Smooth muscle cell (in vitro differentiated cells): ENCODE measurements around the gene STX3. TPM values are rescaled to one million over a fixed set of nuclear protein-coding genes. Genes with fewer than 3 reads are reported as not detected.

ENCODE experiments used
- DNase-seq: peaks from one replicate; lab custom pipeline; 2025; ENCODE audit not compliant: unreplicated experiment; lab: John Stamatoyannopoulos, UW
- H2AFZ ChIP-seq: fragments of 200-600 bp; sonication (generic); 2 replicates; pipeline ENCODE4 v1.6.0; 2016; ENCODE audit warnings: antibody characterized with exemption, low read depth, mild to moderate bottlenecking
- H3F3A ChIP-seq: fragments of 200-600 bp; sonication (generic); 2 replicates; pipeline ENCODE4 v1.6.0; 2017; ENCODE audit warnings: antibody characterized with exemption, low read depth
- H3K27ac ChIP-seq: fragments of 200-600 bp; sonication (generic); 2 replicates; pipeline ENCODE4 v1.5.1; 2016; ENCODE audit warnings: low read depth, mild to moderate bottlenecking
- H3K27me3 ChIP-seq: fragments of 200-600 bp; sonication (generic); 2 replicates; pipeline ENCODE4 v1.6.1; 2016; ENCODE audit warnings: low read depth, mild to moderate bottlenecking
- H3K36me3 ChIP-seq: fragments of 200-600 bp; sonication (generic); 2 replicates; pipeline ENCODE4 v1.5.1; 2016; ENCODE audit warnings: low read depth
- H3K4me1 ChIP-seq: fragments of 200-600 bp; sonication (generic); 2 replicates; pipeline ENCODE4 v1.5.1; 2016; ENCODE audit warnings: low read depth
- H3K4me2 ChIP-seq: fragments of 200-600 bp; sonication (generic); 2 replicates; pipeline ENCODE4 v1.6.0; 2016; ENCODE audit warnings: mild to moderate bottlenecking
- H3K4me3 ChIP-seq: fragments of 200-600 bp; sonication (generic); 2 replicates; pipeline ENCODE4 v1.5.1; 2016; ENCODE audit warnings: mild to moderate bottlenecking
- H3K79me2 ChIP-seq: fragments of 200-600 bp; sonication (generic); 2 replicates; pipeline ENCODE4 v1.6.0; 2016; ENCODE audit warnings: low read depth, mild to moderate bottlenecking
- H3K9ac ChIP-seq: fragments of 200-600 bp; sonication (generic); 2 replicates; pipeline ENCODE4 v1.6.0; 2016; ENCODE audit warnings: low read depth
- H3K9me3 ChIP-seq: fragments of 200-600 bp; sonication (generic); replicated peaks from 2 replicates; pipeline ENCODE4 v1.5.1; 2016; ENCODE audit warnings: low read depth
- H4K20me1 ChIP-seq: fragments of 200-600 bp; sonication (generic); 2 replicates; pipeline ENCODE4 v1.6.0; 2016; ENCODE audit warnings: low read depth
- WGBS: methylation state at CpG from one replicate; pipeline ENCODE4 v1.1.7; 2016; ENCODE audit warnings: low lambda C conversion rate; 5-methylcytosine and 5-hydroxymethylcytosine counted together
- polyA plus RNA-seq: library from polyadenylated mRNA; unstranded; fragments of >200 nt; fragmentation: Nextera tagmentation; extraction: Ambion mirVana; gene quantifications from 2 replicates; pipeline ENCODE4 v1.2.1, GENCODE V29; 2016
- total RNA-seq: library from RNA; depleted of rRNA; stranded (reverse); fragments of >200 nt; gene quantifications from 2 replicates; pipeline ENCODE4 v1.2.3, GENCODE V29; 2014
- TF ChIP-seq, protein P1 (sequence below): fragments of 200-600 bp; sonication (generic); IDR thresholded peaks from 2 replicates; pipeline ENCODE4 v1.5.1; 2017; ENCODE audit warnings: borderline replicate concordance, mild to moderate bottlenecking, antibody characterized with exemption; ENCODE audit not compliant: insufficient read depth, poor library complexity, severe bottlenecking

STX3 gene
- total and polyA plus RNA-seq, 2 experiments from 2014 or later: 24.1 to 52.2 TPM

DNA sequence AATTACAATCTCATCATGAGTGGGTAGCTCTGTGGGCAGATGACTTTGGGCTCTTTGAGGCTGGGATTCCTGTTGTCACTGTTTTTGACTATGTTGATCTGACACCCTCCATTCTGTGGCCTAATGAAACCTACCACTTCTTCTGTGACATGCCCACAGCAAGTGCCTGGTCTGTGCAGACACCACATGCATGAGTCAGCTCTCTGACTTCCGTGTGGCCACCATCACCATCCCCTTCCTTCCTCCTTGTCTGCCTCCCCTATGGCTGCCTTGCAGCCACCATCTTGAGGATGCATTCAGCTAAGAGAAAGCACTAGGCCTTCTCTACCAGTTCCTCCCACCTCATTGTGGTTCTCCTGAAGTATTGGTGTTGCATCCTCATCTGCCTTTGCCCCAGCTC lies 26.3 kb upstream of the STX3 start:
- Histone ChIP-seq H3K36me3 (no peaks in the 10 kb centered on the region), H3K4me2 (no peak overlapping the region), H3K9ac (no peak overlapping the region), H3K9me3 (no peaks in the 10 kb centered on the region), H3K79me2 (no peaks in the 10 kb centered on the region), H2AFZ (no peak overlapping the region), H3K27me3 (no peaks in the 10 kb centered on the region), H3K4me1 (no peaks in the 10 kb centered on the region), H4K20me1 (no peaks in the 10 kb centered on the region), H3F3A (no peaks in the 10 kb centered on the region), H3K27ac (no peak overlapping the region), H3K4me3 (no peak overlapping the region)
- TF ChIP-seq, protein P1, sequence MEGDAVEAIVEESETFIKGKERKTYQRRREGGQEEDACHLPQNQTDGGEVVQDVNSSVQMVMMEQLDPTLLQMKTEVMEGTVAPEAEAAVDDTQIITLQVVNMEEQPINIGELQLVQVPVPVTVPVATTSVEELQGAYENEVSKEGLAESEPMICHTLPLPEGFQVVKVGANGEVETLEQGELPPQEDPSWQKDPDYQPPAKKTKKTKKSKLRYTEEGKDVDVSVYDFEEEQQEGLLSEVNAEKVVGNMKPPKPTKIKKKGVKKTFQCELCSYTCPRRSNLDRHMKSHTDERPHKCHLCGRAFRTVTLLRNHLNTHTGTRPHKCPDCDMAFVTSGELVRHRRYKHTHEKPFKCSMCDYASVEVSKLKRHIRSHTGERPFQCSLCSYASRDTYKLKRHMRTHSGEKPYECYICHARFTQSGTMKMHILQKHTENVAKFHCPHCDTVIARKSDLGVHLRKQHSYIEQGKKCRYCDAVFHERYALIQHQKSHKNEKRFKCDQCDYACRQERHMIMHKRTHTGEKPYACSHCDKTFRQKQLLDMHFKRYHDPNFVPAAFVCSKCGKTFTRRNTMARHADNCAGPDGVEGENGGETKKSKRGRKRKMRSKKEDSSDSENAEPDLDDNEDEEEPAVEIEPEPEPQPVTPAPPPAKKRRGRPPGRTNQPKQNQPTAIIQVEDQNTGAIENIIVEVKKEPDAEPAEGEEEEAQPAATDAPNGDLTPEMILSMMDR: no peak
- no peak for DNase-seq
- WGBS: 74% methylated on average over 1 of the region's 1 CpG

DNA sequence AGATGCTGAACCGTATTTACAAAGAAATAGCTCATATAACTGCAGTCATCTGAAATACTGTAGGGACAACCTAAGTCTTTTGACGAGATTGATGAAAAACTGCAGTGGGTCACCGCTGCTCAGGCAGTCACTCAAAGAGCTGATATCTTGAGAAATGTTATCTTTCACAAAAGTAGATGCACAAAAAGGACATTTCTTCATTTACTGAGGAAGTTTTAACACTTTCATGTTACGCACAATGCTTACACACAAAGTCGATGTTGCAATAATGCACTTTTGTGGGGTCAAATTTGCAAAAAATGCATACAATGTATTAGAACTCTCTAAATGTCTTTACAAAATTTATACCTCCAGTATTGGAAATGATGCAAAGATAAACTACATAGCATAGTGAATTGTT lies 25.3 kb upstream of the STX3 start:
- Histone ChIP-seq H3K36me3 (no peaks in the 10 kb centered on the region), H3K27ac (no peak overlapping the region), H3F3A (no peaks in the 10 kb centered on the region), H3K4me1 (no peaks in the 10 kb centered on the region), H3K4me3 (no peak overlapping the region), H3K4me2 (no peak overlapping the region), H3K9ac (no peak overlapping the region), H3K27me3 (no peaks in the 10 kb centered on the region), H4K20me1 (no peaks in the 10 kb centered on the region), H3K79me2 (no peaks in the 10 kb centered on the region), H2AFZ (no peak overlapping the region), H3K9me3 (no peaks in the 10 kb centered on the region)
- TF ChIP-seq, protein P1: no peak
- DNase-seq: no peak
- 95% methylated on average over 5 of the region's 5 CpGs for WGBS

DNA sequence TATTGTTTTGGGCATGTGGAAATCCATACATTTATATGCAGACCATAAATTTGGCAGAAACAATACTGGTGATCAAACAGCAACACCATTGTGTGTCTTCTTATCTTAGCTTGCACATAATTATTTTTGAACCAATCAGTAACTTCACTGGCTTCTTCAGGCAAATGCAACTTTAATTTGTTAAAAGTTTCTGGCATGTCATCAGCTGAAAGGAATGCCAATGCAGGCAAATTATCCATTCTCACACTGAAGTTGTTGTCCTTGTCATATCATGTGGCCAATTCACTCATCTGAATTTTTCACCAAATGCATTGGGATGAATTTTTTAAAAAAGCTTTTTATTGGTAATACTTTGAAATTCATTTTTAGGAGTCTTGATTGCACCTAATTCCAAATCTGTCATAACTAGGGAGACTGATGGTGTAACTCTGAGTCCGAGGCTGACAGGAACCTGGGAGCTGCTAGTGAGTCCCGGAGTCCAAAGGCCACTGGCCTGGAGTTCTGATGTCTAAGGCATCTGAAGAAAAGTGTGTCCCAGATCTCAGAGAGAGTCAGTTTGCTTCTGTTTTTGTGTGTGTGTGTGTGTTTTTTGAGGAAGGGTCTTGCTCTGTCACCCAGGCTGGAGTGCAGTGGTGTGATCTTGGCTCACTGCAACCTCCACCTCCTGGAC lies 24.1 kb upstream of the STX3 start:
- Histone ChIP-seq H3K27ac (no peak overlapping the region), H3K4me2 (no peak overlapping the region), H3K9me3 (no peaks in the 10 kb centered on the region), H3K79me2 (no peaks in the 10 kb centered on the region), H3K36me3 (no peaks in the 10 kb centered on the region), H2AFZ (no peak overlapping the region), H3K9ac (no peak overlapping the region), H3K4me1 (no peaks in the 10 kb centered on the region), H3K27me3 (no peaks in the 10 kb centered on the region), H3F3A (no peaks in the 10 kb centered on the region), H4K20me1 (no peaks in the 10 kb centered on the region), H3K4me3 (no peak overlapping the region)
- WGBS: 91% methylated on average over 2 of the region's 2 CpGs
- TF ChIP-seq, protein P1: no peak
- DNase-seq: no peak

DNA sequence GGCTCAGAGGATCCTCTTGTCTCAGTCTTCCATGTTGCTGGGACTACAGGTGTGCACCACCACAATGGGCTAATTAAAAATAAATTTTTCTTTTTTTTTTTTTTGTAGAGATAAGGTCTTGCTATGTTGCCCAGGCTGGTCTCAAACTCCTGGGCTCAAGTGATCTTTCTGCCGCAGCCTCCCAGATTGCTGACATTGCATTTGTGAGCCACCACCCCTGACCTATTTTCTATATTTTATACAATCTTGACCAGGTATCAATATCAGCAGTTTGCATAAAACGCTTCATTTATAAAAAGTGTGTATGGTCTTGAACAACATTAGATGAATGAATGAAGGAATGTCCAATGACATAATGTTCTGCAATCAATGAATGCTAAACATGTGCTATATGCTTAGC lies 9.1 kb upstream of the STX3 start:
- no peaks in the 10 kb centered on the region for H3K36me3 ChIP-seq
- no peaks in the 10 kb centered on the region for H3K27me3 ChIP-seq
- TF ChIP-seq, protein P1: no peak
- H3K4me3 ChIP-seq: no peak overlapping the region
- H3K9ac ChIP-seq: no peak overlapping the region
- H3K4me2 ChIP-seq: no peak overlapping the region
- no peak overlapping the region for H3K27ac ChIP-seq
- H3K4me1 ChIP-seq: no peaks in the 10 kb centered on the region
- WGBS: 83% methylated on average over 2 of the region's 2 CpGs
- no peaks in the 10 kb centered on the region for H4K20me1 ChIP-seq
- H3K9me3 ChIP-seq: no peaks in the 10 kb centered on the region
- H3F3A ChIP-seq: no peaks in the 10 kb centered on the region
- no peaks in the 10 kb centered on the region for H3K79me2 ChIP-seq
- H2AFZ ChIP-seq: no peak overlapping the region
- no peak for DNase-seq
